IPS DF 19.7 (cell line): ENCODE data around the gene TRABD2B.

Experiments used
- DNase-seq: peaks from one replicate; pipeline ENCODE4 v3.0.0-alpha.2; 2013; ENCODE audit warnings: low read depth, low spot score

Gene TRABD2B

DNA sequence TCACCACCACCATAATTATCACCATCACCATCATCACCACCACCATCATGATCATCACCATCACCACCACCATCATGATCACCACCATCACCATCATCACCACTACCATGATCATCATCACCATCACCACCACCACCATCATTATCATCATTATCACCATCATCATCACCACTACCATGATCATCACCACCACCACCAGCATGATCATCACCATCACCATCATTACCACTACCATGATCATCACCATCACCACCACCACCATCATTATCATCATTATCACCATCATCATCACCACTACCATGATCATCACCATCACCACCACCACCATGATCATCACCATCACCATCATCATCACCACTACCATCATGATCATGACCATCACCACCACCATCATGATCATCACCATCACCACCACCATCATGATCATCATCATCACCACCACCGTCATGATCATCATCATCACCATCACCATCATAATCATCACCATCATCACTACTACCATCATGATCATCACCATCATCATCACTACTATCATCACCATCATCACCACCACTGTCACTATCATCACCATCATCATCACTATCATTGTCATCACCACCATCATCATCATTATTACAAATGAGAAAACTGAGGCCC lies 60.2 kb downstream of the TRABD2B start:
- no peak for DNase-seq

GRCh38 chr1:47935856-47936255 lies 61.3 kb downstream of the TRABD2B start:
- no peak for DNase-seq

GRCh38 chr1:47935163-47935562 lies 62.0 kb downstream of the TRABD2B start:
- no peak for DNase-seq

DNA sequence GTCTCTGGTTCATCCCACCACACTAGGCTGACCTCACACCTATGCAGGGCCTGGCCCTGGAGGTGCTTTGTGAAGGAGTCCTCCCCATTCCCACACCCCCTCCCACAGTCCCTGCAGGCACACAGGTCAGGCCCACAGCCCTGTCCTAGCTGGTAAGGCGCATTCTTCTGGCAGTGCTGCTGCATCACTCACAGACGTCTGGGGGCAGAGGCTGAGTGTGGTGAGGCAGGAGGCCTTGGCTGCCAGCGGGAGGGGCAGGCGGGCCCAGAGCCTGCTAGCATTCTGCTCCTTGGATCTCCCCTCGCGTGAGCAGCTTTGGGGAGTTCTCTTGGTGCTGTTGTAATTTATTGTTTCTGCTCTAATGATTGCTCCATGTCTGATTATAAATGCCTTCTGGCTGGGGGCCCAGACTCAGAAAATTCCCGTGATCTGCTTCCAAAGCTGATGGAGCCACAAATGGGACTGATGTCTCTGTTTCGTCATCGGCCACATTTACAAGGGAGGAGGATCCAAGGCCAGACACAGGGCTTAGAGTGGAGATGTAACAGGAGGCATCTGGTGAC lies 62.9 kb downstream of the TRABD2B start:
- DNase-seq, result no peak

DNA sequence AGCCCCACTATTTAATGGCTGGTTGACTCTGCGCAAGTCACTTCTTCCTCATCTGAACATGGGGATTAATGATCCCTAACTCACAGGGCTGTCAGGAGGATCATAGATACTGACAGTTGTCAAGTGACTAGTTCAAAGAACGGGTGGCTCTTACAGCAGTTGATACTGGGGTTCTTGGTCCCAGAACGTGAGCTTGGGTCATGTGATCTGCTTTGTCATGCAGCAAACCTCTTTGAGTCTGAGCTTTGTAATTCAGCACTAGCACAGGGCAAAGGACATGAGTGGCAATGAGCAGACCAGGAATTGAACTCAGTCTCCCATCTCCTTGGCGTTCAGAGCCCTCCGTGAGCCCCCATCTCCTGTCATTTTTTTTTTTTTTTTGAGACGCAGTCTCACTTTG lies 64.4 kb downstream of the TRABD2B start:
- DNase-seq, result no peak

- DNase-seq, result no peak
These were observed 65.8 kb downstream of the TRABD2B start for GRCh38 chr1:47931395-47931794.

- no peak for DNase-seq
These were observed 66.9 kb downstream of the TRABD2B start for GRCh38 chr1:47930210-47930840.

GRCh38 chr1:47927165-47927564 lies 70.0 kb downstream of the TRABD2B start:
- no peak for DNase-seq

DNA sequence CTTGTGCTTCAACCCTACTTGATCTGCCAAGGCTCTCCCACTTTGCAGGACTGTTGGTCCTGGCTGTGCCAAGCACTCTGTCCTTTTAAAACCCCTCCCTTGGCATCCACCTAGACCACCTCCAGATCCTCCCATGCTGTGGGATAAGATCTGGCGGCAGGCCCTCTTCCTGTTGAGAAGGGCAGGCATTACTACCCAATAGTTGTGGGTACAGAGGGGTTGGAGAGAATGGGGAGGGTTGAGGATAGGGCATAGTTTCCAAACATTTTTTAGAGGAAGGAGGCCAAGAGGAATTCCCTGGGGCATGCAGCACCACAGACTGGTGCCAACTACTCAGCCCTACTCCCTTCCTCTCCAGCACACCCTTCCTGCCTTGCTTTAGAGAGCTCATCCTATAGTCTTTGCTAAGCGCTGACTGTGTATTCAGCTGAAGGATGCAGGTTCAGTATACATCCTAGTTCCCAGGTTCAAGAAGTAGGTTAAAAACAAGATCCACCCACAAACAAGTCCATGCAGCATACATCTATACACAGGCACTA lies 70.7 kb downstream of the TRABD2B start:
- DNase-seq, result no peak

DNA sequence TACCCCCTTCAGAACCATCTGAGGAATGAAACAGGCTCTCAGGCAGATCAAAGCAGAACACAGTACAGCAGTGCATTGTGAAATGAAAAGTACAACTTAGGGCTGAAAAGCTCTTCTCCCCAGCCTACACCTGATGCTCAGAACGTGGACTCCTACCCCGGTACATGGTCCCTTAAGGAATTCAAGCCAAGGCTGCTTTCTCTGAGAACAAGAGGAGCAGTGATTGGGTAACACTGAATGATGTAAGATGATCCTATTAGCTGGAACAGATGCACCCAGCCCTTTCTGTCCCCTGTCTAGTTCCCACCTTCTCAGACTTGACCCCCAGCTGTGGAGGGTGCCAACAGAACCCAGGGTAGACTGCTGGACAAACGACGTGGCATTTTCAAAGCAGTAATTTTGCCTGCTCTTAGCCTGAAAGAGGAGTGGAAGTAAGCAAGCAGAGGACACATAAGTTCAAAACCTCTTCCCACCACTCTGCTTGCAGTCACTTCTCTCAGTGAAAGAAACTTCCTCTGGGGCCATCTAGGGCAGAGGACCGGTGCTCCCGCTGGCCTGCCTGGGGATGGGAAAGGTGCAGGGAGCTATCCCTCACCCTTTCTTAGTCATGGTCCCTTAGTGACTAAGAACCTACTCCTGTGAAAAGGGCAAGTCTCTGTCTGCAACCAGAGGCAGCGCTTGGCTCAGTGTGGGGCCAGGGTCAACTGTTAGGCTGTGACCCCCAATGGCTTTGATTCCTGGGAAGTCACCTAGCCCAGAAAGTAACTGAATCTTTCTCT lies 72.7 kb downstream of the TRABD2B start:
- DNase-seq, result no peak

DNA sequence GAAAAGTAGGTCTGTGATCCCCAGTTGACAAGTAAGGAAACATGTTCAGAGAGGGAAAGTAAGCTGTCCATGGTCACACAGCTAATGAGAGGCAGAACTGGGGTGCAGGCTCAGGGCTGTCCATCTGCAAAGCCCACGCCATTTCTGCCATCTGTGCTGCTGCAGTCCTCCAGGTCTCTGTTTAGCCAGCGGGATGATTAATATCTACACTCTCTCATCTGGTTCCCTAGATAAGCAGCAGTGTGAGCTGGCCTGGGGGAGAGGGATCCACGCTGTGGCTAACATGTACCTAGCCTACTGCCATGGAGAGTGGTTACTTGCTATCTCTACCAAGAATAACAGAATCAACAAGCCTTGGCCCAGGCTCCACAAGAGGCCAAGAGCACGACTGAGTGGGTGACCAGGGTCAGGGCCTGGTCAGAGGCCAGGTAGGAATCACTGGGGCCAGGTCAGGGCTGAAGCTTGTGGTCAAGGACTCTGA lies 75.2 kb downstream of the TRABD2B start:
- no peak for DNase-seq

- no peak for DNase-seq
These were observed 77.9 kb downstream of the TRABD2B start for GRCh38 chr1:47919113-47919833.

DNA sequence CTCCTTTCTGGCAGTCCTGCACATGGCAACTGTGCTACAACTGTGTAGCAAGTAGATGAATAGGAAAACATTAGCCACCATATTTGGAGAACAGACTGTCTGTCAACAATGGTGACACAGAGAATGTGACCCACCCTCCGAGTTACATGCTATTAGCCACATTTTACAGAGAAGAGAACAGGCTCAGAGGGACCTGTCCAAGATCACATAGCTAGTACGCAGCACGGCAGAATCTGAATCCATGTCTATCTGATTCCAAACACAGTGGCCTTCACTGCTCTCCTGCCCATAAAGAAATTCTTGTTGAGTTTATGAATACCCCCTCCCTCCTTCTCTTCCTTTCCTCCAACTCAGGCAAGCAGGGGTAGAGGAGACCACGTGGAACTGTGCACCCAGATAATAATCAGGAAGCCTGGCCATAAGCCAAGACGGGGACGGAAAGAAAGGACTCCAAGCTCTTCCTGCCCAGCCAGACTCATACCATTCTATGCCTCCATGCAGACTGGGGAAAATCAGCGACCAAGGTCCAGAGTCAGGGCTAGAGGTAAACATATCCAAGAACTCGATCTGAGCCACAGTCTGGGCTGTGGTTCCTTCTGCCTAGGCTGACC lies 78.8 kb downstream of the TRABD2B start:
- no peak for DNase-seq

DNA sequence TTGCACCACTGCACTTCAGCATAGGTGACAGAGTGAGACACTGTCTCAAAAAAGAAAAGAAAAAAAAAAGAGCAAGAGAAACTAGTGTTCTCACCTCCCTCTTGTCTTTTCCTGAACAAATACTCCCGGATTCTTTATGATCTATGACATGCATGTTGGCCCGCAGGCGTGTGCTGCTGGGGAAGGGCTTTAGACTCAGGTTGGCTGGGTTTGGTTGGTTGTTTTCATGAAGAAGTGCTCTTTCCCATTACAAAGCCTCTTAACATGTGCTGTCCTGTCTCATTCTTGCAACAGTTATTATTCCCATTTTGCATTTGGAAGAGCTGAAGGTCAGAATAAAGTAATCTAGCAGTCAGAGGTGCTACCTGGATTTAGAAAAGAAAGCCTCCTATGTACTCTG lies 79.5 kb downstream of the TRABD2B start:
- no peak for DNase-seq

GRCh38 chr1:47915677-47916353 lies 81.4 kb downstream of the TRABD2B start:
- DNase-seq, result no peak

- DNase-seq, result no peak
These were observed 82.1 kb downstream of the TRABD2B start for GRCh38 chr1:47914952-47915676.

- DNase-seq, result no peak
These were observed 82.8 kb downstream of the TRABD2B start for GRCh38 chr1:47914218-47914938.

- no peak for DNase-seq
These were observed 83.9 kb downstream of the TRABD2B start for GRCh38 chr1:47913225-47913823.

DNA sequence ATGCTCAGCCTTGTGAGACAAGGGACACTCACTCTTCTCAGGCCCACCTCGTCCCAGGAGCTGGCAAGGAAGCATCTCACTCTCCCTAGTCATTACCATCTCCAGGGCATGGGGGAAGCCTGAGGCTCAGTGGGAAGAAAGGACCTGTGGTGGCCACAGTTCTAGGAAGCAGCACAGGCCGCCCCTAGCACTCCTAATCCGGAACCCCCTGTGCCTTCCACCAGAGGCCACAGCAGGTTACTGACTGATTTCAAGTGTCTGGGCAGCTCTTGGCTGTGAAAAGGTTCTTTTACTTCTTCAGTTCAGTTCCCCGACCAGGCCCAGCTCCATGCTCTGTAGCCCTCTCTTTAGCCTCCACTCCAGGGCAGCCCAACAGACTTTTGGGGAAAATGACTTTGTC lies 84.4 kb downstream of the TRABD2B start:
- no peak for DNase-seq
